GM12878 (cell line): Measurements from ENCODE around the gene TSTD2. TPM values are rescaled to one million over a fixed set of nuclear protein-coding genes. Genes with fewer than 3 reads are reported as not detected.
A peak's percentile ranks its signal among the peaks of the same experiment; 100 is the strongest.

Source experiments
- CBX5 ChIP-seq: sonication (generic); IDR thresholded peaks from 2 replicates; pipeline ENCODE4 v1.6.1; 2016; ENCODE audit warnings: low read depth, moderate library complexity, mild to moderate bottlenecking, inconsistent platforms
- FOS ChIP-seq: IDR thresholded peaks from 3 replicates; pipeline ENCODE4 v1.6.1; 2011; ENCODE audit warnings: borderline replicate concordance; ENCODE audit not compliant: insufficient read length; ENCODE audit errors: extremely low read depth
- GABPA ChIP-seq: IDR thresholded peaks from 2 replicates; pipeline ENCODE4 v1.6.1; 2014; ENCODE audit warnings: antibody characterized with exemption, low read depth, mild to moderate bottlenecking, inconsistent platforms
- HDAC6 ChIP-seq: fragments of 200-600 bp; sonication (generic); IDR thresholded peaks from one replicate; pipeline ENCODE4 v1.8.0; 2017; ENCODE audit warnings: antibody characterized with exemption; ENCODE audit not compliant: unreplicated experiment
- RFX5 ChIP-seq: IDR thresholded peaks from 2 replicates; pipeline ENCODE4 v1.6.1; 2011; ENCODE audit warnings: low read depth, low read length, improper control_type of control experiment
- RUNX3 ChIP-seq: IDR thresholded peaks from 2 replicates; pipeline ENCODE4 v1.6.1; 2012; ENCODE audit warnings: low read length, inconsistent platforms
- SRF ChIP-seq, 2 experiments: IDR thresholded peaks; 2 replicates each; pipeline ENCODE4 v1.6.1; 2011; ENCODE audit warnings: low read depth in 2 of 2, low read length in 2 of 2, mild to moderate bottlenecking in 1 of 2, moderate library complexity in 1 of 2
- TARDBP ChIP-seq: IDR thresholded peaks from 2 replicates; pipeline ENCODE4 v1.6.1; 2016; ENCODE audit warnings: borderline replicate concordance
- TCF12 ChIP-seq: IDR thresholded peaks from 2 replicates; pipeline ENCODE4 v1.6.1; 2011; ENCODE audit warnings: low read depth, mild to moderate bottlenecking, low read length
- ZNF384 ChIP-seq: IDR thresholded peaks from 2 replicates; pipeline ENCODE4 v1.6.1; 2012; ENCODE audit warnings: low read depth, mild to moderate bottlenecking, low read length, improper control_type of control experiment, borderline replicate concordance
- polyA plus RNA-seq, 11 experiments: library from polyadenylated mRNA; depleted of rRNA in 4 of 11; unstranded in 6 of 11; stranded (reverse) in 5 of 11; fragments of >200 nt; fragmentation: Nextera tagmentation in 4 of 11; fragmentation: Illumina TruSeq in 1 of 11; extraction: Ambion mirVana in 4 of 11; extraction: Trizol in 1 of 11; gene quantifications; 1 replicate in 1 of 11; 2 replicates in 10 of 11; pipeline versions ENCODE4 v1.2.1 to v1.2.3, GENCODE V29; 2011 to 2016; ENCODE audit warnings: inconsistent platforms in 2 of 11, missing spikeins in 2 of 11, low read depth in 1 of 11
- total RNA-seq, 4 experiments: library from RNA; depleted of rRNA in 3 of 4; stranded (reverse); fragments of >200 nt in 3 of 4; fragmentation: Illumina TruSeq in 1 of 4; extraction: Trizol in 1 of 4; gene quantifications; 2 replicates each; pipeline versions ENCODE4 v1.2.1 to v1.2.3, GENCODE V29; 2013 to 2021
- TF ChIP-seq, protein P1 (sequence below): fragments of 450-650 bp; formaldehyde crosslinking; IDR thresholded peaks from 2 replicates; pipeline ENCODE4 v1.4.0; 2022; ENCODE audit warnings: mild to moderate bottlenecking, moderate library complexity
- TF ChIP-seq, protein P2 (sequence below): fragments of 450-650 bp; IDR thresholded peaks from 2 replicates; pipeline ENCODE4 v1.6.1; 2017; ENCODE audit warnings: mild to moderate bottlenecking
- TF ChIP-seq, protein P3 (sequence below): IDR thresholded peaks from 2 replicates; pipeline ENCODE4 v1.6.1; 2011; ENCODE audit warnings: borderline replicate concordance, low read depth, mild to moderate bottlenecking, moderate library complexity, mixed read lengths, low read length; ENCODE audit not compliant: insufficient read depth; ENCODE audit errors: extremely low read length
- TF ChIP-seq, protein P4 (sequence below): IDR thresholded peaks from 2 replicates; pipeline ENCODE4 v1.6.1; 2011; ENCODE audit warnings: low read depth, low read length, improper control_type of control experiment, borderline replicate concordance
- TF ChIP-seq, protein P5 (sequence below): IDR thresholded peaks from 2 replicates; pipeline ENCODE4 v1.6.1; 2012; ENCODE audit warnings: improper control_type of control experiment, low read depth, low read length; ENCODE audit not compliant: insufficient replicate concordance

Gene TSTD2
- total and polyA plus RNA-seq, 10 of the 15 experiments (the other 5 are each of a cell fraction or from before 2014, with no cell fraction given), result 5.0 to 30.6 (median 14.1) TPM

DNA sequence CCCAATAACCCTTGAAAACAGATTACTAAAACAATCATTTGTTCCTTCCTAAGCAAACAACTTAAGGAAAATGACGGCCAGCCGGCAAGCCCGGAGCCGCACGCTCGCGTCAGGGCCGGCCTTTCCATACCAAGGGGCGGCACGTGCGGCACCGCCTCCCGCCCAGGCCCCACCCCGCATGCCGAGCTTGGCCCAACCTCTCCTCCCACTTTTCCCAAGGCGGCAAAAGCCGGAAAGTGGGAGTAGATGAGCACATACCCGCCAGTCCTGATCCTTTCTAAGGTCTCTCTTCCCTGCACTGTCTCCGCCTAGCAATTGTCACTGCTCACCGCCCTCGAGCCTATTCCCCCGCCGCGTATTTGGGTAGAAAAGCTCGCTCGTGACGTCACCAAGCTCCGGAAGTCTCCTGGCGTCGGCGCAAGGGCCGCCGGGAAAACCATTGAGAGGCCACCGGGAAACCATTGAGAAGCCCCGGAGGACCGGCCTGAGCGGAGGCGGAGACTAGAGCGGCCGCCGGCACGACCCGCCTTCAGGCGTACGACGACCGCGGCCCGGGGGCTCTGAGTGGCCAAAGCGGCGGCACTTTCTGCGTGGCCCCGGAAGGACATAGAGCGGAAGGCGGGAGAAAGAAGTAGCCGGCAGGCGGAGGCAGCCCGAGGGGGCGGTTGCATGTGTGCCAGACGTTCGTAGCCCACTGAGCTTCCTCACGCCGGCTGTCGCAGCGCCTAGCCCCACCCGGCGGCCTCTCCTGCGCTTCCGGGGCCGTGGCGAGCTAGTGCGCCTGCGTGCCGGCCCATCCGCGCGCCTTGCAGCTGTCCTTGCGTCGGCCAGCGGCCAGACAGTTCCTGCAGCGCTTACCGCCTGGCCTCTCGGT lies at the start of gene TSTD2, which contains the start of gene NCBP1 (continued):
- TF ChIP-seq, protein P1, sequence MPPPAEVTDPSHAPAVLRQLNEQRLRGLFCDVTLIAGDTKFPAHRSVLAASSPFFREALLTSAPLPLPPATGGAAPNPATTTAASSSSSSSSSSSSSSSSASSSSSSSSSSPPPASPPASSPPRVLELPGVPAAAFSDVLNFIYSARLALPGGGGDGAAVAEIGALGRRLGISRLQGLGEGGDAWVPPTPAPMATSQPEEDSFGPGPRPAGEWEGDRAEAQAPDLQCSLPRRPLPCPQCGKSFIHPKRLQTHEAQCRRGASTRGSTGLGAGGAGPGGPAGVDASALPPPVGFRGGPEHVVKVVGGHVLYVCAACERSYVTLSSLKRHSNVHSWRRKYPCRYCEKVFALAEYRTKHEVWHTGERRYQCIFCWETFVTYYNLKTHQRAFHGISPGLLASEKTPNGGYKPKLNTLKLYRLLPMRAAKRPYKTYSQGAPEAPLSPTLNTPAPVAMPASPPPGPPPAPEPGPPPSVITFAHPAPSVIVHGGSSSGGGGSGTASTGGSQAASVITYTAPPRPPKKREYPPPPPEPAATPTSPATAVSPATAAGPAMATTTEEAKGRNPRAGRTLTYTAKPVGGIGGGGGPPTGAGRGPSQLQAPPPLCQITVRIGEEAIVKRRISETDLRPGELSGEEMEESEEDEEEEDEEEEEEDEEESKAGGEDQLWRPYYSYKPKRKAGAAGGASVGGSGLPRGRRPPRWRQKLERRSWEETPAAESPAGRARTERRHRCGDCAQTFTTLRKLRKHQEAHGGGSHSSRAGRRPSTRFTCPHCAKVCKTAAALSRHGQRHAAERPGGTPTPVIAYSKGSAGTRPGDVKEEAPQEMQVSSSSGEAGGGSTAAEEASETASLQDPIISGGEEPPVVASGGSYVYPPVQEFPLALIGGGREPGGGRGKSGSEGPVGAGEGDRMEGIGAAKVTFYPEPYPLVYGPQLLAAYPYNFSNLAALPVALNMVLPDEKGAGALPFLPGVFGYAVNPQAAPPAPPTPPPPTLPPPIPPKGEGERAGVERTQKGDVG (CRISPR knock-in tag), result no peak
- no peak for TF ChIP-seq FOS
- TF ChIP-seq, protein P2, sequence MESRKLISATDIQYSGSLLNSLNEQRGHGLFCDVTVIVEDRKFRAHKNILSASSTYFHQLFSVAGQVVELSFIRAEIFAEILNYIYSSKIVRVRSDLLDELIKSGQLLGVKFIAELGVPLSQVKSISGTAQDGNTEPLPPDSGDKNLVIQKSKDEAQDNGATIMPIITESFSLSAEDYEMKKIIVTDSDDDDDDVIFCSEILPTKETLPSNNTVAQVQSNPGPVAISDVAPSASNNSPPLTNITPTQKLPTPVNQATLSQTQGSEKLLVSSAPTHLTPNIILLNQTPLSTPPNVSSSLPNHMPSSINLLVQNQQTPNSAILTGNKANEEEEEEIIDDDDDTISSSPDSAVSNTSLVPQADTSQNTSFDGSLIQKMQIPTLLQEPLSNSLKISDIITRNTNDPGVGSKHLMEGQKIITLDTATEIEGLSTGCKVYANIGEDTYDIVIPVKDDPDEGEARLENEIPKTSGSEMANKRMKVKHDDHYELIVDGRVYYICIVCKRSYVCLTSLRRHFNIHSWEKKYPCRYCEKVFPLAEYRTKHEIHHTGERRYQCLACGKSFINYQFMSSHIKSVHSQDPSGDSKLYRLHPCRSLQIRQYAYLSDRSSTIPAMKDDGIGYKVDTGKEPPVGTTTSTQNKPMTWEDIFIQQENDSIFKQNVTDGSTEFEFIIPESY, result no peak
- TF ChIP-seq CBX5, result no peak
- TF ChIP-seq ZNF384, result 0 out of 2 replicates have a peak, but pooled peaks have one; percentile 29
- TF ChIP-seq, protein P3, sequence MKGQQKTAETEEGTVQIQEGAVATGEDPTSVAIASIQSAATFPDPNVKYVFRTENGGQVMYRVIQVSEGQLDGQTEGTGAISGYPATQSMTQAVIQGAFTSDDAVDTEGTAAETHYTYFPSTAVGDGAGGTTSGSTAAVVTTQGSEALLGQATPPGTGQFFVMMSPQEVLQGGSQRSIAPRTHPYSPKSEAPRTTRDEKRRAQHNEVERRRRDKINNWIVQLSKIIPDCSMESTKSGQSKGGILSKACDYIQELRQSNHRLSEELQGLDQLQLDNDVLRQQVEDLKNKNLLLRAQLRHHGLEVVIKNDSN, result peak; percentile 69
- TF ChIP-seq RUNX3, result no peak; the same call in 1 of the 2 replicates
- TF ChIP-seq RFX5, result 0 out of 2 replicates have a peak, but pooled peaks have one; percentile 15
- peak; percentile 96 for TF ChIP-seq GABPA
- peak; percentile 48; the same call in 1 of the 2 replicates for TF ChIP-seq TCF12
- no peak for TF ChIP-seq TARDBP
- no peak for TF ChIP-seq HDAC6
- TF ChIP-seq, protein P4, sequence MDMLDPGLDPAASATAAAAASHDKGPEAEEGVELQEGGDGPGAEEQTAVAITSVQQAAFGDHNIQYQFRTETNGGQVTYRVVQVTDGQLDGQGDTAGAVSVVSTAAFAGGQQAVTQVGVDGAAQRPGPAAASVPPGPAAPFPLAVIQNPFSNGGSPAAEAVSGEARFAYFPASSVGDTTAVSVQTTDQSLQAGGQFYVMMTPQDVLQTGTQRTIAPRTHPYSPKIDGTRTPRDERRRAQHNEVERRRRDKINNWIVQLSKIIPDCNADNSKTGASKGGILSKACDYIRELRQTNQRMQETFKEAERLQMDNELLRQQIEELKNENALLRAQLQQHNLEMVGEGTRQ, result peak; percentile 21; the same call in 1 of the 2 replicates
- TF ChIP-seq, protein P5, sequence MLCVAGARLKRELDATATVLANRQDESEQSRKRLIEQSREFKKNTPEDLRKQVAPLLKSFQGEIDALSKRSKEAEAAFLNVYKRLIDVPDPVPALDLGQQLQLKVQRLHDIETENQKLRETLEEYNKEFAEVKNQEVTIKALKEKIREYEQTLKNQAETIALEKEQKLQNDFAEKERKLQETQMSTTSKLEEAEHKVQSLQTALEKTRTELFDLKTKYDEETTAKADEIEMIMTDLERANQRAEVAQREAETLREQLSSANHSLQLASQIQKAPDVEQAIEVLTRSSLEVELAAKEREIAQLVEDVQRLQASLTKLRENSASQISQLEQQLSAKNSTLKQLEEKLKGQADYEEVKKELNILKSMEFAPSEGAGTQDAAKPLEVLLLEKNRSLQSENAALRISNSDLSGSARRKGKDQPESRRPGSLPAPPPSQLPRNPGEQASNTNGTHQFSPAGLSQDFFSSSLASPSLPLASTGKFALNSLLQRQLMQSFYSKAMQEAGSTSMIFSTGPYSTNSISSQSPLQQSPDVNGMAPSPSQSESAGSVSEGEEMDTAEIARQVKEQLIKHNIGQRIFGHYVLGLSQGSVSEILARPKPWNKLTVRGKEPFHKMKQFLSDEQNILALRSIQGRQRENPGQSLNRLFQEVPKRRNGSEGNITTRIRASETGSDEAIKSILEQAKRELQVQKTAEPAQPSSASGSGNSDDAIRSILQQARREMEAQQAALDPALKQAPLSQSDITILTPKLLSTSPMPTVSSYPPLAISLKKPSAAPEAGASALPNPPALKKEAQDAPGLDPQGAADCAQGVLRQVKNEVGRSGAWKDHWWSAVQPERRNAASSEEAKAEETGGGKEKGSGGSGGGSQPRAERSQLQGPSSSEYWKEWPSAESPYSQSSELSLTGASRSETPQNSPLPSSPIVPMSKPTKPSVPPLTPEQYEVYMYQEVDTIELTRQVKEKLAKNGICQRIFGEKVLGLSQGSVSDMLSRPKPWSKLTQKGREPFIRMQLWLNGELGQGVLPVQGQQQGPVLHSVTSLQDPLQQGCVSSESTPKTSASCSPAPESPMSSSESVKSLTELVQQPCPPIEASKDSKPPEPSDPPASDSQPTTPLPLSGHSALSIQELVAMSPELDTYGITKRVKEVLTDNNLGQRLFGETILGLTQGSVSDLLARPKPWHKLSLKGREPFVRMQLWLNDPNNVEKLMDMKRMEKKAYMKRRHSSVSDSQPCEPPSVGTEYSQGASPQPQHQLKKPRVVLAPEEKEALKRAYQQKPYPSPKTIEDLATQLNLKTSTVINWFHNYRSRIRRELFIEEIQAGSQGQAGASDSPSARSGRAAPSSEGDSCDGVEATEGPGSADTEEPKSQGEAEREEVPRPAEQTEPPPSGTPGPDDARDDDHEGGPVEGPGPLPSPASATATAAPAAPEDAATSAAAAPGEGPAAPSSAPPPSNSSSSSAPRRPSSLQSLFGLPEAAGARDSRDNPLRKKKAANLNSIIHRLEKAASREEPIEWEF, result no peak
- TF ChIP-seq SRF (IDR thresholded peaks at IDR 0.05; ENCODE audit: low read depth in 2 of 2, low read length in 2 of 2), result 0 out of 4 replicates have a peak, but pooled peaks of 1 of the 2 experiments have one; percentile 31
